ENCODE results near the gene CTSE. TPM values are rescaled to one million over a fixed set of nuclear protein-coding genes. Genes with fewer than 3 reads are reported as not detected.
A peak's percentile ranks its signal among the peaks of the same experiment; 100 is the strongest.
"Not testable (repeated sequence)": the region's sequence is repeated elsewhere in the genome, so short reads cannot be mapped to it uniquely, and the experiment has no call there.

The CTSE gene
- not detected for total RNA-seq

DNA sequence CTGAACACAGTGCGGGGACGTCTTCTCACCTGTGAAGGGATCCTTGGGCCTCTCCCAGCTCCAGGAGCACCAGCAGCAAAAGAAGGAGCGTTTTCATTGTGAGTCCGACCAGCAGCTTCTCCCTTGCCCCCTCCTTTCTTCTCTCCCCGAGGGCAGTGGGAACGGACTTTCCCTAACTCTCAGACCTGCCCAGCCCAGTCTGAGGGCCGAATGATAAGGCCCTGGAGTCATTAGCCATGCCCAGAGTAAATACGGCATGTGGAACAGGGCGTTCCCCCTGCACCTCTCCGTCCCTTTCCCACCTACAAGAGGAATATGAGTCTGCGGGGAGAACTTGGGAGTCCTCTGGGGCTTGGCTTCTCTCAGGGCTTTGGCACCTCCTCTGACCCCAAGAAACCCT lies at the start of gene CTSE:
Gene CTSE, minus strand, starts transcription at position 201 of the 400 bp plus-strand sequence. Its CDS starts 104 bp downstream, at position 97.
- no peak for DNase-seq

DNA sequence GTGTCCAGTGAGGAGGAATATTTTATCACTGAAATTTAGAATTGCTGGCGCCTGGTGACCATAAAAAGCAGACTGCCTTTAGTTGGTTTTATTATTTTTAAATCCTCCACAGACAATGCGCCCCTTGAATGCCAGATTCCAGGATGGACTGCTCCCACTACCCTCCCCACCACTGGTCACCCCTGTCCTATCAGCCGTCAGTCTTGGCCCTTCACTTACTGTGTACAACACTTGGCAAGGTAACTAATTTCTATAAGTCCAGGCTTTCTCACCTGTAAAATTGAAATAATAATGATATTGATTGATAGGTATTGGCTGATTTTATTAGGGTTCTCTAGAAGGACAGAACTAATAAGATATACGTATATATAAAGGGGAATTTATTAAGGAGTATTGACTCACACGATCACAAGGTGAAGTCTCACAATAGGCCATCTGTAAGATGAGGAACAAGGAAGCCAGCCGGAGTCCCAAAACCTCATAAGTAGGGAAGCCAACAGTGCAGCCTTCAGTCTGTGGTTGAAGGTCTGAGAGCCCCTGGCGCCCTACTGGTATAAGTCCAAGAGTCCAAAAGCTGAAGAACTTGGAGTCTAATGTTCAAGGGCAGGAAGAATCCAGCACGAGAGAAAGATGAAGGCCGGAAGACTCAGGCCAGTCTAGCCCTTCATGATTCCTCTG lies 47.1 kb upstream of the CTSE start:
- DNase-seq, result no peak

DNA sequence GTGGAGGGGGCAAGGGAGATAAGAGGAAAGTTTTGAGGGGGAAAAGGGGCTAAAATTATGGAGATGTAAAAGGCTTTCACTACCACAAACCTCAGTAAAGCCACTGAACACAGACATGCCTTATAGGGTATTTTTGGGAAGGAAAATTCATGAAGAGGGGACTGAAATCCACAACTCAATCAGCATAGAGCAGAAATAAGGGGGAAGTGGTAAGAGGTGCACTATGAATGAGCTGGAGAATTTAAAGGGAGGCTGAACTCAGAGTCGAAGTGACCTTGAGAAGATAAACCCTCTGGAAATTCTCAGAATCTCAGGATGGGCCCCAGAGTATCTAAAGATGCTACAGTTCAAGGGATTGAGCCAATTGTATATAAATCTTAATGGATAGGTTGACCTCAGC lies 44.6 kb upstream of the CTSE start:
- no peak for DNase-seq

DNA sequence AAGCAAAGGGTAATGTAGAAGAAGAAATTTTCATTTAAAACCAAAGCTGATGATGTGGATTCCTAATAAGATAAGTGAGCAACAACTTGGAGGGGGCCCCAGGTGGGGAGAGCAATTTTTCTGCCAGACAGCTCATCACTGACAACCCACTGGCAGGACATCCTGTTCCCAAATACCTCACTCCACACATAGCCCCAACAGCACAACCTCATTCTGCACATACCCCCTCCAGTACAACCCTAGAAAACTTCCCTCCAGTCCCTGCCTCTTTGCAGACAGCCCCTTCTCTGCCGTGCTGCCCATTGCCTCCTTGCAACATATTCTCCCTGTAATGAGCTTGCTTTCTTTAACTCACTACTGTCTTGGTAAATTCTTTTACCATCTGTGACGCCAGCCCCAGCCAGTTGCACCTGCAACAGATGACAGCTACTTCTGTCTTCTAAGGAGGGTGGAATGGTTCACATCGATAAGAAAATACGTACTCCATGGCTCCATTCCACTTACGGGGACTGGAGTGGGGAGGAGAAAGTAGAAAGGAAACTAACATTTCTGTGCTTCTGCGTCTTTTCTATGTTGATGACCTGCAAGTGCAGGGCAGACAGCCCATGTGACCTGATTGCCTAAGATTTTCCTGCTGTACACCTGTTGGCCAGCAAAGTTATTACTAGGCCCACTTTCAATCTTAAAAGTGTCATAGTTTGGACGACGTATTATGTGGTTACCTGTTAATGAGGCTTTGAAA lies 44.0 kb upstream of the CTSE start:
- DNase-seq, result no peak

DNA sequence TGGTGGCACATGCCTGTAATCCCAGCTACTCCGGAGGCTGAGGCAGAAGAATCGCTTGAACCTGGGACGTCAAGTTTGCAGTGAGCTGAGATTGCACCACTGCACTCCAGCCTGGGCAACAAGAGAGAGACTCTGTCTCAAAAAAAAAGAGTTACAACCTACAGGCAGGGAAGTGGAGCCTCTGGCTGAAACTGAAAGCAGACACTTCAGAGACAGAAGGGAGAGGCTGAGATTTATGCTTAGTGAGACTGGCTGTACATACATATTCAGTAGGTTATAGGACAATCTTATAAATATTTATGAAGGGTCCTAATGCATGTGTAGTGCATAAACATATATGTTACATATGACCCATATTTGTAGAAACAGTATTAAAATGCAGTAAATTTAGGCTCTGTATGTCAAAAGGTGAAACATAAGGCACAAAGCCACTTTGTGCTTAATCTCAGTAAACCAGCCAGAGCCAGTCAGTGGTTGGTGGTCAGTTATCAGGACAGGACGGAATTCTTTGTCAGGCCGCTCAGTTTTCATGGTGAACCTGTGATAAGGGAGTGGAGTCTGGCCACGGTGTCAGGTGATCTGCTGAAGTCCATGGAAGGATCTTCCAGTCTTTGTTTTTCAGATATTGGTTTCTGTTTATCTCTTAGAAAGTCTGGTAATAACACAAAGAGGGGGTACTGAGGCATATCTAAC lies 42.9 kb upstream of the CTSE start:
- no peak for DNase-seq

DNA sequence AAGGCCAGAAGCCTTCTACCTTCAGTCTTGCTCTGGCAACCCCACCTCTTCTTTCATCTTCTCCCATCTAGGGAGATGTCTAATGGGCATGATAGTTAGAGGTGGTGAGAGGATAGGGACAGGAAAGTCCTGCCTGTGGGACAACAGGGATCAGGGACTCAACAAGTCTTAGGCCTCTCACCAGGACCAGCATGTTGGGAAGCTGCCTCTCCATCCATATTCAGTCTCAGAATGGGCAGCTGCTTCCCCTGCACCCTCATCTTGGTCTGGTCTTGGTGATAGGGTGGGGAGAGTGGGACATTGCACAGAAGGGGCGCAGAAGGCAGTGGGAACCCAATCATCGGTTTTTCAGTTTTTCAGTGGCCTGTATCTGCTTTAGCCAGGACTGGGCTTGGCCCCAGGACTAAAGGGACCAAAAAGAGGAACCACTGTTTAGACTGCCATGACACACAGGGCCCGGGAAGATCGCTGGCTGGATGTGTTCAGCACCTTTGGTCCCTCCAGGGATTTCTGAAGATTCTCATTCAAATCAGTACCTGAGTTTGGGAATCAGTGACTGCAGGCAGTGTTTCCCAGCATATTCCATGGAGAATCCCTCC lies 42.0 kb upstream of the CTSE start:
- DNase-seq, result no peak

DNA sequence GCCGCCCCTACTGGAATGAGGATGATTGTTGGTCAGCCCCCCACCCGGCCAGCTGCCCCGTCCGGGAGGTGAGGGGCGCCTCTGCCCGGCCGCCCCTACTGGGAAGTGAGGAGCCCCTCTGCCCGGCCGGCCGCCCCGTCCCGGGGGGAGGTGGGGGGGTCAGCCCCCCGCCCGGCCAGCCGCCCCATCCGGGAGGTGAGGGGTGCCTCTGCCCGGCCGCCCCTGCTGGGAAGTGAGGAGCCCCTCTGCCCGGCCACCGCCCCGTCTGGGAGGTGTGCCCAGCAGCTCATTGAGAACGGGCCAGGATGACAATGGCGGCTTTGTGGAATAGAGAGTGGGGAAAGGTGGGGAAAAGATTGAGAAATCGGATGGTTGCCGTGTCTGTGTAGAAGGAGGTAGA lies 40.8 kb upstream of the CTSE start:
- not testable (repeated sequence) for DNase-seq

DNA sequence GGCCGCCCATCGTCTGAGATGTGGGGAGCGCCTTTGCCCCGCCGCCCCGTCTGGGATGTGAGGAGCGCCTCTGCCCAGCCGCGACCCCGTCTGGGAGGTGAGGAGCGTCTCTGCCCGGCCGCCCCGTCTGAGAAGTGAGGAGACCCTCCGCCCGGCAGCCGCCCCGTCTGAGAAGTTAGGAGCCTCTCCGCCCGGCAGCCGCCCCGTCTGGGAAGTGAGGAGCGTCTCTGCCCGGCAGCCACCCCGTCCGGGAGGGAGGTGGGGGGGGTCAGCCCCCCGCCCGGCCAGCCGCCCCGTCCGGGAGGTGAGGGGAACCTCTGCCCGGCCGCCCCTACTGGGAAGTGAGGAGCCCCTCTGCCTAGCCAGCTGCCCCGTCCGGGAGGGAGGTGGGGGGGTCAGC lies 40.3 kb upstream of the CTSE start:
- DNase-seq, result not testable (repeated sequence)

DNA sequence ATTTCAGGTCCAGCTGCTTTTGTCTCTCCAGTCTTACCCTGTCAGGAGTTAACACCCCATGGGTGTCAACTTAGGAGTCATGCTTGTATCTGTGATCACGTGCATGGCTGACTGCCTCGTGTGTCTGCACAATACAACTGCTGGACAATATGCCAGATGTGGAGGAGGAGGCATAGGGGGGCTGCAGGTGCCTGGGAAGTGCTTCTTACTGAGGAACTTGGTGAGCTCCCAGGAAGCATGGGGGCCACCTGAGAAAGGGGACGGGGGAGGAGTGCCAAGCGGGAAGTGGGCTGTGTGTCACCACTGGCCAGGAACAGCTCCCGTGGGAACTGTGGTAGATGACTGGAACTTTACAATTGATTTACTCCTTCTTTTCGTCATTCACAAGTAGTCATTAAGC lies 38.8 kb upstream of the CTSE start:
- no peak for DNase-seq

DNA sequence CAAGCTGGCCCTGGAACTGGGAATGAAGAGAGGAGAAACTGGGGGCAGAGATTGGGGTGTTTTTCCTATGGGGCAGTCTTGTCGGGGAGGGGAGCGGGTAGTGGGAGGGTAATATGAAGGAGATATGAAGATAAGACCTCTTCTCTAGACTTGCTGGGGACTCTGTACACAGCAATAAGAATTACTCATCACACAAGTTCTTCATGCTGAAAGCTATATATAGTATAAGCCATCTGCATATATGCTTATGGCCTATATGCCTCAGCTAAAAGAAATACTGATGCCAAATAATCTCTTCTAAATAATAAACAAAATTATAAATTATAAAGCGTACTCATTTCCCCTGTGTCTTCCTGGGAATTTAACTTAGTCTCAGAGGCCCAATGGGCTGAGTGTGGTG lies 37.1 kb upstream of the CTSE start:
- no peak for DNase-seq

DNA sequence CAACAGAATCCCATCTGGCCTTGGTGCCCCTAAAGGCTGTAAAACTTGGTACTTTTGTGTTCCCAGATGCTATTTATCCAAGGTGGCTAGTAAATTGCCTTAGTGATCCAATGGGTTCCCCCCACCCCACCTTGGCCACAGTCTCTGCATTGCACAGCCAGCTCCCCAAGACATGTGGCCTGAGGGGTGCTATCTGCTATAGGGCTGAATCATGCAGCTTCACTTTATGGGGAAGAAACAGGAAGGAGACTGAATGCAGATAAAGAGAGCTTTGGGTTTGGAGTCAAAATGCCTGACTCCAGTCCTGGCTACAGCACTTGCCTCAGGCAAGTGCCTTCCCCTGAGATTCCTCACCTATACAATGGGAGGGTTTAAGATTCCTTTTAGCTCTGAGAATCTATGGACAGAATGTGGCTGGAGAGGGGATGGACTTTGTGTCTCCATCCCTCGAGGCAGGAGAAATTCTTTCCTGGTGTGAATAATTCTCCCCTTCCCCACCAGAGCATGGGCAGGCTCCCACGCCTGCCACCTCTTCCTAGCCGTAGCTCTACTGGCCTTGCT lies 35.7 kb upstream of the CTSE start:
- no peak for DNase-seq

DNA sequence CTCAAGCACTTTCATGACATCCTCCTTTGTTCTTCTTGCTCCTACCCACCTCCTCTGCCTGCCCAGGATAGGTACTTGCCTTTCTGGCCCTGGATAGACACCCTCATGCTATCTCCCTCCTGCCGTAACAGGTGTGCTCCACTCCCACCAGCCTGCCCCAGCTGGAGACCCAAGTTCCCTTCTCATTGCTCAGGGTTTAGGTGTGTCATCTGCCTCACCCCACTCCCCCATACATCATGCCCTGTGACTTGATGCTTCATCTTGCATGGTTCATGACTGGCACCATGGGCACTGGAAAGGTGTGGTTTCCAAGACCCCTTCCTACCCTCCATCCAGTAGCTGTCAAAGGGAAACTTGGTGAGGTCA lies 35.2 kb upstream of the CTSE start:
- no peak for DNase-seq

DNA sequence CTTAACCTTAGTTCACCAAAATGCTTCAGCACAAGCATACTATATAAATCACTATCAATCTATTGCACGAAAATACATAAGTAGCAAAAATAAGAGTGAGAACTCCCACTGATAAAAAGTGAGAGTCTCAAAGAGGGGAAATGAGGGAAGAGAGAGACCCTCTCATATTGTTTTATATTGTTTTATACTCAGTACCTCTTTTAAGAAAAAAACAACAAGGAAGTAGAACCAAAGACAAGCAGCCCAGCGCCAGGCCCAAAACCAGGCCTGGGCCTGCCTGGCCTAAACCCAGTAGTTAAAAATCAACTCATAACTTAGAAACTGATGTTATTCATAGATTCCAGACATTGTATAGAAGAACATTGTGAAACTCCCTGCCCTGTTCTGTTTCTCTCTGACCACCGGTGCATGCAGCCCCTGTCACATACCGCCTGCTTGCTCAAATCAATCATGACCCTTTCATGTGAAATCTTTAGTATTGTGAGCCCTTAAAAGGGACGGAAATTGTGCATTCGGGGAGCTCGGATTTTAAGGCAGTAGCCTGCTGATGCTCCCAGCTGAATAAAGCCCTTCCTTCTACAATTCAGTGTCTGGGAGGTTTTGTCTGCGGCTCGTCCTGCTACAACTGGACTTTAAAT lies 34.7 kb upstream of the CTSE start:
- DNase-seq, result not testable (repeated sequence)

DNA sequence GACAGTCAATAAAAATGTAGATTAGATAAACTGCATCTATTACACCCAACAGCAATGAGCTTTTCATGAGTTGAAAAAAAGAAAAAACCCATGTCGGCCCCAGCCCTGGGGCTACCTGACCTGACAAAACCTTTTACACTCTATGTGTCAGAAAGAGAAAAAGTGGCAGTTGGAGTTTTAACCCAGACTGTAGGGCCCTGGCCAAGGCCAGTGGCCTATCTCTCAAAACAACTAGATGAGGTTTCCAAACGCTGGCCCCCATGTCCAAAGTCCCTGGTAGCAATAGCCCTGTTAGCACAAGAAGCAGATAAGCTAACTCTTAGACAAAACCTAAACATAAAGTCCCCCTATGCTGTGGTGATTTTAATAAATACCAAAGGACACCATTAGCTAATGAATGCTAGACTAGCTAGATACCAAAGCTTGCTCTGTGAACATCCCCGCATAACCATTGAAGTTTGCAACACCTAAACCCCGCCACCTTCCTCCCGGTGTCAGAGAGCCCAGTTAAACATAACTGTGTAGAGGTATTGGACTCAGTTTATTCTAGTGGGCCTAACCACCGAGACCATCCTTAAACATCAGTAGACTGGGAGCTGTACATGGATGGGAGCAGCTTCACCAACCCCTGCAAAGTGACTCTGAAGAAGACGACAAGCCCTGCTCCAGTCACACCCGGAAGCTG lies 32.1 kb upstream of the CTSE start:
- DNase-seq, result not testable (repeated sequence)

DNA sequence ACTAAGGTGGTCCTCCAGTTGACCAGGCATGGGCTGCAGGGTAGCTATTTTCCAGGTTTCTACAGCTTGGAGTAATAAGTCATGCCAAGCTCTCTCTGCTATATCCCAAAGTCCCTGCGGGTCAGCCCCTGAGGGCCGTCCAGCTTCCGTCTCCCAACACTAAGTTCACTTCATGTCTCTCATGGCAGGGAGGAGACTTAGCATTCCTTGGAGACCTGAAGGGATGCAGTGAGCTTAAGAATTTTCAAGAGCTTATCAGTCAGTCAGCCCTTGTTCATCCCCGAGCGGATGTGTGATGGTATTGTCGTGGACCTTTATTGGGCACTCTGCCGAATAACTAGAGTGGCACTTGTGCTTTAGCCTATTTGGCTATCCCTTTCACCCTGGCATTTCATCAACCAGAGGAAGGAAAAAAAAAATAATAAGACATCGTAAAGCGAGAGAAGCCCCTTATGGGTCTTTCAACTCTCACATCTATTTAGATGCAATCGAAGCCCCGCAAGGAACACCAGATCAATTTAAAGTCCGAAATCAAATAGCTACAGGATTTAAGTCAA lies 31.5 kb upstream of the CTSE start:
- DNase-seq, result not testable (repeated sequence)

DNA sequence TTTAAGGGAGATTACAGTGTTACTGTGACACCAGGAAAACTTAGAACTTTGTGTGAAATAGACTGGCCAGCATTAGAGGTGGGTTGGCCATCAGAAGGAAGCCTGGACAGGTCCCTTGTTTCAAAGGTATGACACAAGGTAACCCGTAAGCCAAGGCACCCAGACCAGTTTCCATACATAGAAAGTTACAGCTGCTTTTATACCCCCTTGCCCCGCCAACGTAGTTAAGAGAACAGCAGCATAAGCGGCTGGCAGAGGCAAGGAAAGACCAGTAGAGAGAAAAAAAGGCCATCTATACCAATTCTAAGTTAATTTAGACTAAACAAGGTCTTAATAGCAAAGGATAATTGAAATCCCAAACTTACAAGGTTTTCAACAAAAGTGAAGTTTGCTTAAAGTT lies 29.9 kb upstream of the CTSE start:
- not testable (repeated sequence) for DNase-seq

DNA sequence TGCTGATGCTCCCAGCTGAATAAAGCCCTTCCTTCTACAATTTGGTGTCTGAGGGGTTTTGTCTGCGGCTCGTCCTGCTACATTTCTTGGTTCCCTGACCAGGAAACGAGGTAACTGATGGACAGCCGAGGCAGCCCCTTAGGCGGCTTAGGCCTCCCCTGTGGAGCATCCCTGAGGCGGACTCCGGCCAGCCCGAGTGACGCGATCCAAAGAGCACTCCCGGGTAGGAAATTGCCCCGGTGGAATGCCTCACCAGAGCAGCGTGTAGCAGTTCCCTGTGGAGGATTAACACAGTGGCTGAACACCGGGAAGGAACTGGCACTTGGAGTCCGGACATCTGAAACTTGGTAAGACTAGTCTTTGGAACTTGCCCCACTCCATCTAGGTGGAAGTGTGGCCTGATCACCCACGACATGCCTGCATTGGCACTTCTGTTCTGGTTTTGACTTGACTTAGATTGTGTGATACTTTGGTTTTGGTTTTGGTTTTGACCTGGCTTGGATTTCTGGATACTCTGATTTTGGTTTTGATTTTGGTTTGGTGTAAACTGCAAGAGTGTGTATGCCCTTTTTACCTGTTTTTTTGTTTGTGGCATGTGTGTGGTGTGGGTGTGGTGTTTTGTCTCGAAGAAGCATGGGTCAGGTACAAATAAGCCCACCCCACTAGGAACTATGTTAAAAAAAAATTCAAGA lies 29.4 kb upstream of the CTSE start, which contains the start of gene RHEX:
Gene RHEX, plus strand, starts transcription at position 255 of the 692 bp plus-strand sequence. CDS start 44,656 bp downstream, outside the sequence.
- DNase-seq, result not testable (repeated sequence)

DNA sequence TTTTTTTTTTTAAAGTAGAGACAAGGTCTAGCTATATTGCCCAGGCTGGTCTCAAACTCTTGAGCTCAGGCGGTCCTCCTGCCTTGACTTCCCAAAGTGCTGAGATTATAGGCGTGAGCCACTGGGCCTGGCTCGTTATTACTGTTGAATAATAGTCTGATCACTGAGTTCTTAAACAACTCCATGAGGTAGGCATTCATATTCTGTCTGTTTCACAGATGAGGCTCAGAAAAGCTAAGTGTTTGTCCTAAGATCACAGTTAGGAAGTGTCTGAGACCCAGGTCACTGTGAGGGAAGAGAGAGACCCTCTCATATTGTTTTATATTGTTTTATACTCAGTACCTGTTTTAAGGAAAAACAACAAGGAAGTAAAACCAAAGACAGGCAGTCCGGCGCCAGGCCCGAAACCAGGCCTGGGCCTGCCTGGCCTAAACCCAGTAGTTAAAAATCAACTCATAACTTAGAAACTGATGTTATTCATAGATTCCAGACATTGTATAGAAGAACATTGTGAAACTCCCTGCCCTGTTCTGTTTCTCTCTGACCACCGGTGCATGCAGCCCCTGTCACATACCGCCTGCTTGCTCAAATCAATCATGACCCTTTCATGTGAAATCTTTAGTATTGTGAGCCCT lies 28.7 kb upstream of the CTSE start:
- not testable (repeated sequence) for DNase-seq

DNA sequence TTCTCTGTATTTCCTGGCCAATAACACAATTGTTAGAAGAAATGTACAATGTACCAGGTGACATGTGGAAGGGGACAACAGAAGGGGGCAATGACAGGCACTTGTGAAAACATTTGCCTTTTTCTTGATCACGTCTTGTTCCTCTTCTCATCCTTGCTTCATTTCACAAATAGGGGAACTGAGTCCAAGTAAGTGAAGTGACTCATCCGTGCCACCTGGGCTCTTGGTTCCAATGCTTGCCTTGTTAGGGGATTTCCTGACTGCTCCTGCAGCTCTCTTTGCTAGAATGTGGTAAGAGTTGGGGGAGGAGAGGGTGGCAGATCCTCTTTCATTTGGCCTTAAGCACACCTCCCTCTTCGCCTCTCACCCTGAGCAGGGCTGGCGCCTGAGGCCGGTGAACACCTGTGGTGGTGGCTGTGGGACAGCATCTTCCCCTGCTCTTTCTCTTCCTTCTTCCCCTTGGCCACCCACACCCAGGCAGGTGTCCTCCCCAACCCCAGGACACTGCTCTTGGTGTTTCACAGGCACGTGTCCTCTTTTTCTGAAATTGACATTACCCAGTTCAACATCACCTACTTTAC lies 27.1 kb upstream of the CTSE start:
- peak; percentile 3 for DNase-seq

Data from effector CD4-positive, alpha-beta T cell (primary cell).